A549 (cell line): ENCODE results near the gene SPATA45.

ENCODE experiments used
- CEBPB ChIP-seq, 2 experiments: fragments of >200 bp in 1 of 2; sonication (Bioruptor Twin) in 1 of 2; formaldehyde crosslinking in 1 of 2; IDR thresholded peaks; 2 replicates each; pipeline ENCODE4 v1.6.1; 2012 to 2016
- CHD4 ChIP-seq: fragments of 200-600 bp; sonication (generic); IDR thresholded peaks from 2 replicates; pipeline ENCODE4 v1.6.1; 2016; ENCODE audit warnings: antibody characterized with exemption, mild to moderate bottlenecking, borderline replicate concordance
- CTCF ChIP-seq: fragments of >200 bp; sonication (Bioruptor Twin); formaldehyde crosslinking; IDR thresholded peaks from 3 replicates; pipeline ENCODE4 v1.5.1; 2016
- ELK1 ChIP-seq: fragments of 150-350 bp; IDR thresholded peaks from 2 replicates; pipeline ENCODE4 v1.6.1; 2014; ENCODE audit warnings: low read depth, mild to moderate bottlenecking, low read length
- EP300 ChIP-seq, 2 experiments: fragments of >200 bp; sonication (Bioruptor Twin); formaldehyde crosslinking; IDR thresholded peaks; 2 replicates in 1 of 2; 3 replicates in 1 of 2; pipeline ENCODE4 v1.6.1; 2016 to 2017
- FOSL2 ChIP-seq, 2 experiments: fragments of 450-650 bp in 1 of 2; fragments of >200 bp in 1 of 2; sonication (Bioruptor Twin) in 1 of 2; formaldehyde crosslinking; IDR thresholded peaks; 2 replicates each; pipeline versions ENCODE4 v1.5.0 to v1.6.1; 2016 to 2020; ENCODE audit warnings: mild to moderate bottlenecking in 1 of 2, moderate library complexity in 1 of 2
- JUNB ChIP-seq: fragments of >200 bp; sonication (Bioruptor Twin); formaldehyde crosslinking; IDR thresholded peaks from 2 replicates; pipeline ENCODE4 v1.6.1; 2016
- KDM1A ChIP-seq: fragments of 200-600 bp; sonication (generic); IDR thresholded peaks from 2 replicates; pipeline ENCODE4 v1.6.1; 2016; ENCODE audit warnings: low read depth, mild to moderate bottlenecking
- MAZ ChIP-seq: fragments of 150-350 bp; IDR thresholded peaks from 2 replicates; pipeline ENCODE4 v1.6.1; 2014; ENCODE audit warnings: antibody characterized with exemption, low read depth, low read length, borderline replicate concordance
- PHF8 ChIP-seq: fragments of 200-600 bp; sonication (generic); IDR thresholded peaks from 2 replicates; pipeline ENCODE4 v1.6.1; 2016; ENCODE audit warnings: low read depth, mild to moderate bottlenecking, antibody characterized with exemption, moderate library complexity, borderline replicate concordance
- POLR2A ChIP-seq: IDR thresholded peaks from 2 replicates; pipeline ENCODE4 v1.6.1; 2012; ENCODE audit warnings: mild to moderate bottlenecking, low read length
- POLR2AphosphoS2 ChIP-seq: conservative IDR thresholded peaks from 2 replicates; pipeline ENCODE4 v1.6.1; 2012; ENCODE audit warnings: low read length, improper control_type of control experiment, inconsistent platforms
- RAD21 ChIP-seq, 2 experiments: fragments of >200 bp in 1 of 2; sonication (Bioruptor Twin) in 1 of 2; formaldehyde crosslinking in 1 of 2; IDR thresholded peaks in 1 of 2; conservative IDR thresholded peaks in 1 of 2; 2 replicates in 1 of 2; 3 replicates in 1 of 2; pipeline ENCODE4 v1.6.1; 2012 to 2018; ENCODE audit warnings: inconsistent platforms in 1 of 2
- RNF2 ChIP-seq: fragments of 200-600 bp; sonication (generic); IDR thresholded peaks from 2 replicates; pipeline ENCODE4 v1.6.1; 2016; ENCODE audit warnings: low read depth, mild to moderate bottlenecking, antibody characterized with exemption, moderate library complexity, borderline replicate concordance

DNA sequence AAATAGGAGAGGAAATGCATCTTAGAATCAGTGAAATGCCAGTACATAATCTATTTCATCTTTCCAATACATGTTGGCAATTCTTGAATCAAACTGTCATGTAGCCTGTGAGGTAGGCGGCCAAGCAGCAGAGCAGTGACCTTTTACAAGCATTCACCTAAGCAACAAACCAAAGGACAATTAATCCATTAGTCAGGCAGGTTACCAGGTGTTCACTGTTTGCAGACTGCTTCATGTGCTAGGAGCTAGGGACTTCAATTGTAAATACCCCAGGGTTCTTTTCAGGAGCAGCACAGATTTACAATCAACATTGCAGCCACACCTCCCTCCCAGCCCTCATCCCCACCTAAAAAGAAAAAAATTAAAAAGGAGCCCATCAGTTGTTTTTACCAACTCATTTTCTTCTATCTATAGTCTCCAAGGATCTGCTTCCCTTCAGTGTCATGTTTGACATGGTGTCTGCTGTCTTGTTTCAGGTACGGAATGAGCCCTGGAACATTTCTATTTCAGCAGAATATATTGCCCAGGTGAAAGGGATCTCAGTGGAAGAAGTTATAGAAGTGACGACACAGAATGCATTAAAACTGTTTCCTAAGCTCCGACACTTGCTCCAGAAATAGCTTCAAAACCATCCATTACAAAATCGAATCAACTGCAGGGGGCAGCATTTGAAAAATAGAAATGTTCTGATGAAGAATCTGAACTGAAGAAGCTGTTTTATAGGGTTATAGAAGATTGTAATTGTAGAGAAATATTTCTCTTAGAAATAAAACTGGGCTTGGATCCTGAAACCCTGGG, 32.7 kb downstream of the SPATA45 start:
- peak; percentile 57 for TF ChIP-seq CTCF
- no peak for TF ChIP-seq JUNB
- TF ChIP-seq PHF8, result no peak
- no peak for TF ChIP-seq FOSL2 (IDR thresholded peaks at IDR 0.05)
- no peak for TF ChIP-seq FOSL2 (CRISPR knock-in tag; IDR thresholded peaks at IDR 0.05)
- TF ChIP-seq POLR2AphosphoS2, result no peak
- peak; percentile 60 to 63 for TF ChIP-seq RAD21 (conservative IDR thresholded peaks at IDR 0.05 in 1 of 2, IDR thresholded peaks at IDR 0.05 in 1 of 2)
- no peak for TF ChIP-seq EP300 (IDR thresholded peaks at IDR 0.05)
- TF ChIP-seq CEBPB (IDR thresholded peaks at IDR 0.05), result no peak
- TF ChIP-seq CHD4, result no peak
- no peak for TF ChIP-seq ELK1
- no peak for TF ChIP-seq POLR2A
- TF ChIP-seq MAZ, result no peak
- no peak for TF ChIP-seq KDM1A
- no peak for TF ChIP-seq RNF2
